DMS153 (cell line): ENCODE measurements around the gene ZNF316.

Source experiments
- DNase-seq: peaks from one replicate; lab custom pipeline; 2025; lab: John Stamatoyannopoulos, UW

Gene ZNF316

DNA sequence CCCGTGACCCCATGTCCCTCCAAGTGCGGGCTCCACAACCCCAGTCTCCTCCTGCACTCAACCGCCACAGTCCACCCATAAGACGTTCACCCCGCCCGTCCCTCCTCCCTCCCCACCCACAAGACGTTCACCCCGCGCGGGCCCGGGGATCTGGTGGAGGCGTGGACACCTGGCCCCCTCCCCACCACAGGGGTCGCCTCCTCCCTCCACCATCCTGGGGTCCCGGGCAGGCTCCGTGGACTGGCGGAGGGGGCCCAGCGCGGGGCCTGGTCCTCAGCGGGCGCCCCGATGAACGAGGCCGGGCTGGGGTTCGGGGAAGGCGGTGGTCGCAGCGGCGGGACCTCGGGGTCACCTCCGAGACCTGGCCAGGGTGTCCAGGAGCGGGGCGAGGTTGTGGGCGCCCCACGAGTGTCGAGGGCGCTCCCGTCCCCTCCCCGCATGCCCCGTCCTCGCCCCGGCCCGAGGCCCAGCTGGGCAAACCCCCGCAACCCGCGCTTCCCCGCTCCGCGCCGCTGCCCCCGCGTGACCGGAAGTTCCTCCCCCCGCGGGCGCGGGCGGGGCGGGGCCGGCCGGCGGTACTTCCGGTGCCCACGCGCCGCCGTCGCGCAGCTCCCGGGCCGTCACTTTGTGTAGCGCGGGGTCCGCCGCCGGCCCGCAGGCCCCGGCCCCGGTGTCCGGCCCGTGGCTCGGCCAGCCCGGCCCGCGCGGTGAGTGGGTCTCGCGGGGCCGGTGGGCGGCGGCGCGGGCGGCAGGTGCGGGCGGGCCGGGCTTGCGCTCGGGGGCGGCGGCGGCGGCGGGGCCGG lies at the start of gene ZNF316:
Gene ZNF316 (plus strand): TSS at position 578 of the 803 bp plus-strand sequence. CDS start 5,092 bp downstream, outside the sequence.
- no peak for DNase-seq

- DNase-seq, result no peak
Measured at GRCh38 chr7:6588566-6588965, 48.6 kb upstream of the ZNF316 start.

GRCh38 chr7:6589151-6589828 lies 47.8 kb upstream of the ZNF316 start:
- DNase-seq, result no peak

DNA sequence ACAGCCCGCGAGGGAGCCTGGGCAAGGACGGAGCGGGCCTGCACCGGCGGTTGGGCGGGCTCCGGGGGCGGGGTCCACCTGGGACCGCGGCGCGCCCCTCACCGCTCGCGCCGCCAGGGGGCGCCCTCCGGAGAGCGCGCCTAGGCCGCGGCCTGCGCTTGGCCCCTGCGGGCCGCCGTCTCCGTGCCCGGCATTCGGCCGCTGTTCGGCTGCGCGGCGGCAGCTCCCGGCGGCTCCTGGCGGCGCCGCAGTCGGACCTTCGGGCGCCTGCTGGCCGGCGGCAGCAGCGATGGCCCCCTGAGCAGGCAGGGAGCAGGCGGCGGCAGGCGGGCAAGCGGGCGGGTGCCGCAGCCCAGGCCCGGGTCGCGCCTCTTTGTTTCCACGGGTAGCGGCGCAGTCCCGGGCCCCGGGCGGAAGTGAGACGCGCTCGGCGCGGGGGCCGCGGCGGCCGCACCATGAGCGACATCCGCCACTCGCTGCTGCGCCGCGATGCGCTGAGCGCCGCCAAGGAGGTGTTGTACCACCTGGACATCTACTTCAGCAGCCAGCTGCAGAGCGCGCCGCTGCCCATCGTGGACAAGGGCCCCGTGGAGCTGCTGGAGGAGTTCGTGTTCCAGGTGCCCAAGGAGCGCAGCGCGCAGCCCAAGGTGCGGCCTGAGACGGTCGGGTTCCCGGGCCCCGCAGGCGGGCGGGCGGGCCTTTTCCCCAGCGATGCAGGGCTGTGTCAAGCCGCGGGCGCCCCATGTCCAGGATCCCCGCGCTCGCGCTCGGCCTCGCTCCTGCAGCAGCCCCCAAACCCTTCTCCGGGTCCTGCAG lies 47.1 kb upstream of the ZNF316 start, which contains the start of gene INTS15:
Gene INTS15 (plus strand): TSS at position 193 of the 816 bp plus-strand sequence. CDS start 263 bp downstream, at position 456.
- peak; percentile 68 for DNase-seq

- DNase-seq, result no peak
Measured at GRCh38 chr7:6590645-6591110, 46.4 kb upstream of the ZNF316 start.

DNA sequence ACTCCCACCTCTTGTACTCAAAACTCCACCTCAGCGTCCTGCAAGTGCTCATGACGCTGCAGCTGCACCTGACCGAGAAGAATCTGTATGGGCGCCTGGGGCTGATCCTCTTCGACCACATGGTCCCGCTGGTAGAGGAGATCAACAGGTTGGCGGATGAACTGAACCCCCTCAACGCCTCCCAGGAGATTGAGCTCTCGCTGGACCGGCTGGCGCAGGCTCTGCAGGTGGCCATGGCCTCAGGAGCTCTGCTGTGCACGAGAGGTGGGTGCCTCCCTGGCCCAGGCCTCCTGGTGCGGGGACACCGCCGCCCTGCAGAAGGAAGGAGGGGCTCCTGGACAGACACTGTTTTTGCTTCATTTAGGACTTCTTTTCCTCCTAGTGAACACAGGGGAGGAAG lies 37.0 kb upstream of the ZNF316 start:
- no peak for DNase-seq

- no peak for DNase-seq
Measured at GRCh38 chr7:6604458-6604857, 32.7 kb upstream of the ZNF316 start.

DNA sequence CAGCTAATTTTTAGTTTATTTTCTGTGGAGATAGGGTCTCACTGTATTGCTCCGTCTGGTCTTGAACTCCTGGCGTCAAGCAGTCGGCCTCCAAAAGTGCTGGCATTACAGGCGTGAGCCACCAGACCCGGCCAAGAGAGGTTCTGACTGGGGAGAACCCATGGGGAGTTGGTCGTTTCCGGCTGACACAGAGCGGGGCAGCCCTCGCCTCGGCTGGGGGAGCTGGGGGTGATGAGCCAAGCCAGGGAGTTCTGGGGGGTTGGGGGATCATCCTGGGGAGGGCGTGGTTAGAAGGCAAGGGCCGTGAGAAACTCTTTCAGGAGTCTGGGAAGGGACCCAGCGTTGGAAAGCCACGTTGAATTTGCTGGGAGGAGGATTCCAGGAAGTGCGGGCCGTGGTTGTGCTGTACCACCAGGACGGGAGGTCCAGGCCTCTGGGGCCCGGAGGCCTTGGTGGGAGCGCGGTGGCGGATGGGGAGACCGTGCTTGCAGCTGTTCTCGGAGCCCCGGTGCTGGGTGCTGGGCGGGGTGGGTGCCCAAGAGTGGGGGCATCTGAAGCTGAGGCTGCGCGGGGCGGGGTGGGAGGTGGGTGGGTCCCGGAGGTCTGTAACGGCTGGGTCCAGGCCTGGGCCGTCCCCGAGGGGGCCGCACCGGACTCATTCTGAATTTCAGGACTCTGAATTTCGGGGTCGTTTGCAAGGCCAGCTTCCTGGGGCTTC lies 30.1 kb upstream of the ZNF316 start:
- DNase-seq, result no peak

- DNase-seq, result no peak
Measured at GRCh38 chr7:6607651-6608051, 29.5 kb upstream of the ZNF316 start.

DNA sequence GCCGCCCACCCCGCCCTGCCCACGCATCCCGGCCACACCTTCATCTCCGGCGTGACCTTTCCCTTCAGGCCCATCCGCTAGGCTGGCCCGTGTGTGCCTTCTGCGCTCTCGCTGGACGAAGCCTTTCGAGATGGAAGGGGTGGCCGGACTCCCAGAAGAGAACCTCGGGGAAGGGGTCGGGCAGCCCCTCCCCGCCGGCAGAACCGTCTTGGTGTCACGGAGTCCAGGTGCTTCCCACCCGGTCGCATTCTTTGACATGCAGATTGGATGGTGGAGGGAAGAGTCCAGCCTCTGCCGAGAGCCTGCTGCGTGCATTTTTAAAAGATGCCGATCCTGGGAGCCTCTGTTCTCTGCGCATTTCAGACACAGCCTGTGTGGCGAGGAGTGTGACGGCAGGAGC lies 29.0 kb upstream of the ZNF316 start:
- DNase-seq, result no peak

GRCh38 chr7:6608794-6609193 lies 28.3 kb upstream of the ZNF316 start:
- no peak for DNase-seq

GRCh38 chr7:6612819-6613218 lies 24.3 kb upstream of the ZNF316 start:
- DNase-seq, result no peak

GRCh38 chr7:6613706-6614105 lies 23.4 kb upstream of the ZNF316 start:
- DNase-seq, result no peak

- no peak for DNase-seq
Measured at GRCh38 chr7:6614953-6615722, 22.0 kb upstream of the ZNF316 start, which contains the start of gene ZNF853. Gene ZNF853, plus strand, starts transcription at chr7:6615610. Its CDS starts 565 bp downstream, at chr7:6616175.

GRCh38 chr7:6615723-6616555 lies 21.2 kb upstream of the ZNF316 start:
- DNase-seq, result peak; percentile 38

DNA sequence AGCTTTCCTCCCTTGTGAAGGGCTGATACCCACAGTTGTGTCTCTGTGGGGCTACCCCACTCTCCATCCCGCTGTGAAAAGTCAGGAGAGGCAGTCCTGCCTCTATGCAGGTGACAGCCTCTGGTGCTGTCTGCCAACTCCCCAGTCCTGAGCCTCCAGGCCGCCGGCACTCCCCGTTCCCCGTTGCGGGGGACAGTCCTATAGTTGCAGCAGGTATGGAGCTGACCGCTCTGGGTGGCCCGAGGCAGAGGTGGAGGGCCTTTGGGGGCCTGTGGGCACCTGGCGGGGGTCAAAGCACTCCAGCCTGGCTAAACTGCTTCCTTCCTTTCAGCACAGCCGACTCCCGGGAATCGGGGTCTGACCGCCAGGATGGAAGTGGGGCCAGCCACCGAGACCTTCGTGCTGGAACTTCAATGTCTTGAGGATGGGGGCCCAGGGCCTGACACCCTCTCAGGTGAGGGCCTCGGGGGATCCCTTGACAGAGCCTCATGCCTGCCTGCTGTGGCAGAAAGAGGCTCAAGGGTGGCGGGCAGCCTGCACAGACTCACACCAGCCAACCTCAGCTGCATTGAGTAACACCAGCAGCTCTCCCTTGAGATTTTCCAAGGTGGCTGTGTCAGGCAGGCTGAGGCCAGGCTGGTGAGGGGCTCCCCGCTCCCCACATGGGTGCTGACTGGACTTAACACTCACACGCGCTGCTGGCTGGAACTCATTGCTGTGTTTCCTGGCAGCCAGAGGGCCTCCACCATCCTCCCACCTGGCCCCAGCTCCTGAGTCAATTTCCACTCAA lies 20.1 kb upstream of the ZNF316 start:
- no peak for DNase-seq

- DNase-seq, result no peak
Measured at GRCh38 chr7:6618621-6619020, 18.5 kb upstream of the ZNF316 start.

DNA sequence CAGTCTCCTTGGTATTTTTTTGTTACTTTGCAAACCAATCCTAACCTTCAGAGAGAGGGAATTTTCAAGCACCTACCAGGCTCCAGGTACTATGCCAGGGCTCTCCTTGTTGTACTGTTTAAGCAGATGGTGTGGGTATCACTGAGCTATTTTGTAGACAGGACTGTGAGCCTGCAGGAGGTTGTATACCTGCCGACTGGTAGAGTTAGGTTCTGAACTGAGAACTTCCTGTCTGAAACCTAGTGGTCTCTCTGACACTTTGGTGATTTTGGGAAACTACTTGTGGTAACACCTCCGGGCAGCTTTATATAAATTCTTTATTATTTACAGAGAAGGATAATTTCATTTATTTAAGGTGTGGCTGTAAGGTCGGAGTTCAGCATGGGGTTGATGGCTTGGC lies 17.2 kb upstream of the ZNF316 start:
- no peak for DNase-seq
